ENCODE measurements around the gene POPDC2. TPM values are rescaled to one million over a fixed set of nuclear protein-coding genes. Genes with fewer than 3 reads are reported as not detected.

Gene POPDC2
- total RNA-seq, 1 donor from 2014 or later = 1.4 TPM

- TF ChIP-seq, protein P1, sequence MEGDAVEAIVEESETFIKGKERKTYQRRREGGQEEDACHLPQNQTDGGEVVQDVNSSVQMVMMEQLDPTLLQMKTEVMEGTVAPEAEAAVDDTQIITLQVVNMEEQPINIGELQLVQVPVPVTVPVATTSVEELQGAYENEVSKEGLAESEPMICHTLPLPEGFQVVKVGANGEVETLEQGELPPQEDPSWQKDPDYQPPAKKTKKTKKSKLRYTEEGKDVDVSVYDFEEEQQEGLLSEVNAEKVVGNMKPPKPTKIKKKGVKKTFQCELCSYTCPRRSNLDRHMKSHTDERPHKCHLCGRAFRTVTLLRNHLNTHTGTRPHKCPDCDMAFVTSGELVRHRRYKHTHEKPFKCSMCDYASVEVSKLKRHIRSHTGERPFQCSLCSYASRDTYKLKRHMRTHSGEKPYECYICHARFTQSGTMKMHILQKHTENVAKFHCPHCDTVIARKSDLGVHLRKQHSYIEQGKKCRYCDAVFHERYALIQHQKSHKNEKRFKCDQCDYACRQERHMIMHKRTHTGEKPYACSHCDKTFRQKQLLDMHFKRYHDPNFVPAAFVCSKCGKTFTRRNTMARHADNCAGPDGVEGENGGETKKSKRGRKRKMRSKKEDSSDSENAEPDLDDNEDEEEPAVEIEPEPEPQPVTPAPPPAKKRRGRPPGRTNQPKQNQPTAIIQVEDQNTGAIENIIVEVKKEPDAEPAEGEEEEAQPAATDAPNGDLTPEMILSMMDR (IDR thresholded peaks at IDR 0.05; ENCODE audit: partially characterized antibody, unreplicated experiment) = no peak
- Mint-ChIP-seq H3K4me3 (ENCODE audit: unreplicated experiment) (no peak overlapping the region), H3K27ac (ENCODE audit: unreplicated experiment) (no peak overlapping the region), H3K9me3 (ENCODE audit: unreplicated experiment) (no peaks in the 10 kb centered on the region), H3K4me1 (ENCODE audit: low read depth, unreplicated experiment) (peaks cover 3% of the 10 kb centered on the region), H3K27me3 (ENCODE audit: unreplicated experiment) (peaks cover 3% of the 10 kb centered on the region), H3K36me3 (ENCODE audit: unreplicated experiment) (no peaks in the 10 kb centered on the region)
- DNase-seq = no peak
Measured at GRCh38 chr3:119601154-119601553, 59.2 kb downstream of the POPDC2 start.

DNA sequence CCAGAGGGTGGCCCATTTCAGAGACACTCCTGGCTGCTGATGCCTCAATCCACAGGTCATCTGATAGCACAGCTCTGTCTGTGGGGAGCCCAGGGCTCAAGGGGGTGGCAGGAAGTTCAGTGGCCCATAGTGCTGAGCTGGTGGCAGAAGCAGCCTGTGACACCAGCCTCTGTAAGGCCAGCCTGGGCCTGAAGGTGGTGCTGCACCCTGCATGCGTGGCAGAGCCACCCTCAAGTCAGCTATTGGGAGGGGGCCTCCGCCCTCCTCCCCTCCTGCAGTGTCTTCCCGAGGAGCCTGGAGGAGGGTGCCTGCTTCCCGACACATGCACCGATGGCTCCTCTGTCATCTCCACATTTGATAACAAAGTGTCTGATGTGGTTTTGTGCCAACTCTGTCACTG, 59.7 kb downstream of the POPDC2 start:
- TF ChIP-seq, protein P1 (IDR thresholded peaks at IDR 0.05; ENCODE audit: partially characterized antibody, unreplicated experiment) = no peak
- H3K4me3 Mint-ChIP-seq (ENCODE audit: unreplicated experiment) = no peak overlapping the region

GRCh38 chr3:119599558-119600174, 60.7 kb downstream of the POPDC2 start:
- Mint-ChIP-seq H3K9me3 (ENCODE audit: unreplicated experiment) (peaks cover 2% of the 10 kb centered on the region), H3K4me3 (ENCODE audit: unreplicated experiment) (no peak overlapping the region), H3K36me3 (ENCODE audit: unreplicated experiment) (no peaks in the 10 kb centered on the region), H3K27me3 (ENCODE audit: unreplicated experiment) (peaks cover 3% of the 10 kb centered on the region), H3K4me1 (ENCODE audit: low read depth, unreplicated experiment) (peaks cover 3% of the 10 kb centered on the region), H3K27ac (ENCODE audit: unreplicated experiment) (no peak overlapping the region)
- no peak for DNase-seq
- TF ChIP-seq, protein P1 (IDR thresholded peaks at IDR 0.05; ENCODE audit: partially characterized antibody, unreplicated experiment) = no peak

More for the DNA sequence above, 59.7 kb downstream of the POPDC2 start:
- Mint-ChIP-seq H3K36me3 (ENCODE audit: unreplicated experiment) (no peaks in the 10 kb centered on the region), H3K27me3 (ENCODE audit: unreplicated experiment) (peaks cover 3% of the 10 kb centered on the region), H3K9me3 (ENCODE audit: unreplicated experiment) (peaks cover 2% of the 10 kb centered on the region), H3K4me1 (ENCODE audit: low read depth, unreplicated experiment) (peaks cover 3% of the 10 kb centered on the region), H3K27ac (ENCODE audit: unreplicated experiment) (no peak overlapping the region)
- DNase-seq = peak; percentile 39

GRCh38 chr3:119598410-119599098, 61.8 kb downstream of the POPDC2 start:
- no peaks in the 10 kb centered on the region for H3K36me3 Mint-ChIP-seq (ENCODE audit: unreplicated experiment)
- TF ChIP-seq, protein P1 (IDR thresholded peaks at IDR 0.05; ENCODE audit: partially characterized antibody, unreplicated experiment) = no peak
- no peak for DNase-seq
- peaks cover 3% of the 10 kb centered on the region for H3K27me3 Mint-ChIP-seq (ENCODE audit: unreplicated experiment)
- no peak overlapping the region for H3K4me3 Mint-ChIP-seq (ENCODE audit: unreplicated experiment)
- H3K9me3 Mint-ChIP-seq (ENCODE audit: unreplicated experiment) = peaks cover 2% of the 10 kb centered on the region
- no peak overlapping the region for H3K27ac Mint-ChIP-seq (ENCODE audit: unreplicated experiment)
- H3K4me1 Mint-ChIP-seq (ENCODE audit: low read depth, unreplicated experiment) = peaks cover 3% of the 10 kb centered on the region
